GM18868 (cell line): ENCODE results near the gene GIMAP8.
"Not testable (repeated sequence)": the region's sequence is repeated elsewhere in the genome, so short reads cannot be mapped to it uniquely, and the experiment has no call there.

ENCODE experiments used
- ATAC-seq: cut with Tn5 transposase; IDR thresholded peaks from one replicate; pipeline ENCODE4 v1.9.1; 2021; ENCODE audit warnings: mild to moderate bottlenecking, moderate library complexity; ENCODE audit not compliant: unreplicated experiment

Gene GIMAP8

DNA sequence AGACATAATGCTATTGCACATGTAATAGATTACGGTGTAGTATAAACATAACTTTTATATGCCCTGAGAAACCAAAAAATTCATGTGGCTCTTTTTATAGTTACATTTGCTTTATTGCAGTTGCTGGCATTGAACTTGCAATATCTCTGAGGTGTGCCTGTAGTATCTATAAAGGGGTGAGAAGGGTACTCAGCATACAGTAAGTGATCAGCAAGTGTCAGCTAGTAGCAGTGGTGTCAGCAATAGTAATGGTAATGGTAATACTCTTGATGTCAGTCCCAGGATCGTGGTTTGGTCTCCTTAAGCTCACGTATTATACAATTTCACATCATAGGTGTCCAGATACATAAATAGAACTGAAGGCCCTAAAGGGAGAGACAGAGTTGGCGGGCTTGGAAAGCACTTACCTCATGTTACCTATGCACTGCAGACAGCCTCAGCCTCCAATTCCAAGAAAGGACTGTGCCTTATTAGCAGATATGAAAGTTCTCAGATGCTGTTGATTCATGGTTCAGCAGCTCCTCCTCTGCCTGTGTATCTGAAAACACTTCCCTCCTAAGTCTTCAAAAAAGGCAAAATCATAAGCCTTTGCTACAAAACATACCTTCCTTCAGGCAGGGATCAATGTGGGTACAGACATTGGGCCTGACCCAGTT lies 57.6 kb downstream of the GIMAP8 start:
- no peak for ATAC-seq

DNA sequence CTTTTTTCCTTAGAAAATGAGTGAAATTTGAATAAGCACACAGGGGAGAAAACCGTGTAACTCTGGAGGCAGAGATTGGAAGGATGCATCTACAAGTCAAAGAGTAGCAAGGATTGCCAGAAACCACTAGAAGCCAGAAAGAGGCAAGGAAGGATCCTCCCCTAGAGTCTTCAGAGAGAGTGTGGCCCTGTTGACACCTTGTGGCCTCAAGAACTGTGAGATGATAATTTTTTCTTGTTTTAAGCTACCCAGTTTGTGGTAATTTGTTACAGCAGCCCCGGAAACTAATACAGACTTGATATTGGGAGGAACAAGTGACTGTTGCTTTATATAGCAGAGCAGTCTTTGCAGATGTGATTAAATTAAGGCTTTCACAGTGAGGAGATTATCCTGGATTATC lies 60.6 kb downstream of the GIMAP8 start:
- ATAC-seq: no peak

DNA sequence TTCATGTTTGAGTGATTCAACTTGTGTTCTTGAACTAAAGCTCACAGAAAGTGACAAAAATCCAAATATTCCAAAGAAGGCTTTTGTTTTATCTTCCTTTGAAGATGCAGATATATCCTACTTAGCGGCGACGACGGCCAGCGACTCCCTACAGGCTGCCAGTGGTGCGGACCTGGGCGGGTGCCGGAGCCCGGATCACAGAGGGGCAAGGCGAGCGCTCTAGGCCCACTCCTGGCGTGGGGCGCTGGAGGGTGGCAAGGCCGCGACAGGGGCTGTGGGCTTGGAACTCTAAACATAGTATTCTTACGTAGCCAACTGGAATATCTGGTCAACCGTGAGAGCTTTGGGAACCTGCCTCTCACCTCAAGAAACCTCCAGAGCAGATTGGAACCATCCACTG lies 63.3 kb downstream of the GIMAP8 start:
- ATAC-seq: no peak

DNA sequence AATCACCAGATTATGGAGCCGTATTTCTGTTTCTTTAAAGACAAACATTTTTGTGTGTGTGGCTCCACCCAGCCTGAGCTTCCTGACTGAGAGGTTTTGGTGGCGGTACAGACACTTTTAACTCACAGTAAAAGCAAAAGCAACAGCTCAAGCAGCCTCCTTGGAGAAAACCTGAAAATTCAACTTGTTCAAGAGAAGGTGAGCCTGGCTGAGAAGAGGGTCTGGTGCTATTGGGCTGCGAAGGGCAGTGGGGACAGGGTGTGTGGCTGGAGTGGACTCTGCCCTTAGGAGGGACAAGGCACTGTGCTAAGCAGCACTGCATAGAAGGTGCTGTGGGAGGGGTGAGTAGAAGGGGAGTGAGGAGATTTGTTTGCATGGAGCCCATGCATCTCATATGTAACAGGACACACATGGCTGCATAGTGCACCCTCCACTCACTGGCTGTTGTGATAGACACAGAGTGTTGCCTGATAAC lies 64.4 kb downstream of the GIMAP8 start, which contains the start of gene GIMAP7:
GIMAP7 (plus strand) TSS at position 125 of the 475 bp plus-strand sequence. CDS start 5,103 bp downstream, outside the sequence.
- peak; percentile 75 for ATAC-seq

DNA sequence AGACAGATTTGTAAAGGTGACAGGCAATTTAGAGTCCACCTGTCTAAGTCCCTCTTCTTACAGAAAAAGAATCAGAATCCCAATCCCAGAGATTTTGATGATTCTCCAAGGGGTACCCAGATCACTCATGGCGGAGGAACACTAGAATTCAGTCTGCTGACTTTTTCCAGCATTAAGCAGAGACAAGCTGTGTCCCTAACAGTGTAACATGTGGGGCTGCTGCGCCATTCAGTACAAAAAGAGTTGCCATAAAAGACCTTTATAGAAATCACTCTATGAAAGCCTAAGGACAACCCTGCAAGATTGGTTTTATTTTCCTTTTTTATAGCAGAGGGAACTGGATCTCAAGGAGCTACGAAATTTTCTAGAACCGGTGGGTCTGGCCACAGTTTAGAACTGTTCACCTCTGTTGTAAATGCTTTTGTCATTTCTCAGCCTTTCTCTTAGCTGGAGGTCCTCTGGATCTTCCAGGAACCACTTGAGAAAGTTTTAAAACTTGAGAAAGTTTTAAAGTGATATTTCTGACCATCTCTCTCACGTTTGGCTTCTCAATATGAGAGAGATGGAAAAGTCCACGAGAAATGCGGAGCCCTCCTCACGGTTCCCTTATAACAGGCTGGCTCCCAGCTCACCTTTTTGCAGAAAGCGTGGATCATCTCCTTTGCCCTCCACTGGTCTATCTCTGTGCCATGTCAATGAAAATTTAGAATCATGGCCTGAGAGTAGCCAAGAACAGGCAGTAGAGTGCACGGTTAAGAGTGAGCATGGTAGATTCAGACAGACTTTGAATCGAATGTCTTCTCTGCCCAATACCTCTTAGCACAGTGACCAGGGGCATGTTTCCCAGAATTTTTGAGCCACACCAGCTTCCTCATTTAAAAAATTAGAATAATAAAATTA lies 65.1 kb downstream of the GIMAP8 start:
- peak; percentile 33 for ATAC-seq

DNA sequence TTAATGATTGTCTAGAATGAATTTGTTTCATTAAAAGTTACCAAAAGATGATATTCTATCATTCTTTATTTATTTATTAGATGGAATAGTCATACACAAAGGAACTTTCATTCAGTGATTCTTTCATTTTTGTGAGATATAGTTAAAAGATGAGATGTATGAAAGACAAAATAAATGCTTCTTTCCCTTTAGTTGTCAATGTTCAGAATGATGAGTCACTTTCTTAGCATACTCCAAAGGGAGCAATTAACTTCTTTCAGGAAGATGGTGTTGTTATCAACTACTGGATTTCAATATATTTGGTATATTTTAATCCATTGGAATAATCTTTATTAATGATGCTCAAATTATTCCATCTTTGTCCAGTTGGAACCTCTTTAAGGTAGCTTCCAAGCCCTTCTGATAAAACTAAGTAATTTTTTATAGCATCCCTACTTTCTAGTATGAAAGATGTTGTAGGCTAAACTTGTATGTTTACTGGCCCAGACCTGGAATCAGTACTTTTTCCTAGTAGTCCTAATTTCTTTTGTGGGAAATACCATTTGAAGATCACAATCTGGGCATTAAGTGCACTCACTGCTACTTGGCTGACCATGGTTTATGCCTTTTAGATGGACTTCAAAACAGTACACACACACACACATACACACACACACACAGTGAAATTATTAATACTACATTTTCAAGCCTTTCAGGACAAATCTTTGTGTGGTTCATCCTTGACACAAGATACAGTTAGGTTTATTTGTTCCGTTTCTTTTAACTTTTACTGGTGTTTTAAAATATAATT lies 66.7 kb downstream of the GIMAP8 start:
- no peak for ATAC-seq

DNA sequence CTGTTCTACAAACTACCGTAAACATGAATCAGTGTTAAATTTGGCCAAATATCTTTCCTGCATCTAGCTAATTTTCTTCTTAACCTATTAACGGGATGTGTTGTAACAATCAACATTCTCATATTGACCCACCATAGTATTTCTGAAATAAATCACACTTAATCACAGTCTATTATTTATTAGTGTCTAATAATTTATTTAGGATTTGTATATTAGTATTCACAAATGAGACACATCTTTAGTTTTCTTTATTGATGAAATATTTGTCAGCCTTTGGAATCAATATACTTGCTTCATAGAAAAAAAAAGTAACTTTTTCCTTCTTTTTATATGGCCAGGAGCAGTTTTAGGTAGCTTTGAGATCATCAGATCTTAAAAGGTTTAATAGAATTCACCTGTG lies 68.9 kb downstream of the GIMAP8 start:
- no peak for ATAC-seq

DNA sequence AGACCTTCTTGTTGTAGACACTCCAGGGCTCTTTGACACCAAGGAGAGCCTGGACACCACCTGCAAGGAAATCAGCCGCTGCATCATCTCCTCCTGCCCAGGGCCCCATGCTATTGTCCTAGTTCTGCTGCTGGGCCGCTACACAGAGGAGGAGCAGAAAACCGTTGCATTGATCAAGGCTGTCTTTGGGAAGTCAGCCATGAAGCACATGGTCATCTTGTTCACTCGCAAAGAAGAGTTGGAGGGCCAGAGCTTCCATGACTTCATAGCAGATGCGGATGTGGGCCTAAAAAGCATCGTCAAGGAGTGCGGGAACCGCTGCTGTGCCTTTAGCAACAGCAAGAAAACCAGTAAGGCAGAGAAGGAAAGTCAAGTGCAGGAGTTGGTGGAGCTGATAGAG lies 69.7 kb downstream of the GIMAP8 start:
- no peak for ATAC-seq

DNA sequence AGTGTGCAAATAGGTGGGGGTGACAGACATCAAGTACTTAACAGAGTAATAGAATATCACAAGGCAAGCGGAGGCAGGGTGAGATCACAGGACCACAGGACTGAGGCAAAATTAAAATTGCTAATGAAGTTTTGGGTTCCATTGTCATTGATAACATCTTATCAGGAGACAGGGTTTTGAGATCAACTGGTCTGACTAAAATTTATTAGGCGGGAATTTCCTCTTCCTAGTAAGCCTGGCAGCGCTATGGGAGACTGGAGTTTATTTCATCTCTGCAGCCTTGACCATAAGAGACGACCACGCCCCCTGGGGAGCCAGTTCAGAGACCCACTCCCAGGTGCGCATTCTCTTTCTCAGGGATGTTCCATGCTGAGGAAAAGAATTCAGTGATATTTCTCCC lies 72.5 kb downstream of the GIMAP8 start:
- ATAC-seq: not testable (repeated sequence)

DNA sequence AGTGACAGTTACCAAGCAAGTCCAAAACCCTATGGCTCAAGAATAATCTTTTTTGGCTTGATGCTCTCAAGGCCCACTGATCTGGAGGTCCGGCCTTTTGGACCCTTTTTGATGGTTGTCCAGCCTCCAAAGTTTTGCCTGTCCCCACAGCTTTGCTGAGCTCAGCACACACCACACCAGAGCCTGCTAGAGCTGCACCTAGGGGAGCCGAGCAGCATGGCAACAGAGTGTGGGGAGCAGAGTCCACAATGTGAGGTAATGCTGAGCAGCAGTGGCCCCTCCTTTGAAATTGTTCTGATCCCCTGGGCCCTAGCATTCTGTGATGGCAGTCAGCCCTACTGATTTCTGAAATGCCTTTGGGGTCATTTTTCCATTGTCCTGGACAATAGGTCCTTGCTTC lies 73.6 kb downstream of the GIMAP8 start:
- ATAC-seq: no peak
